Activated CD8-positive, alpha-beta T cell treated with anti-CD3 and anti-CD28 coated beads, Interleukin-2, amount 10 ng/mL, durations not matched to agents 7 days and 5 days (primary cell): ENCODE results near the gene NPTXR. TPM values are rescaled to one million over a fixed set of nuclear protein-coding genes. Genes with fewer than 3 reads are reported as not detected.

Experiments used
- ATAC-seq: fragments of 150-1000 bp; cut with Tn5 transposase; one replicate; pipeline ENCODE4 v1.10.0; 2021; ENCODE audit warnings: moderate library complexity
- CTCF ChIA-PET: fragments of 350-600 bp; sonication (Branson Sonifier 250); formaldehyde crosslinking; loops from one replicate; lab custom pipeline; 2021; ENCODE audit warnings: antibody characterized with exemption; lab: Charles Lee
- POLR2A ChIA-PET: fragments of 350-600 bp; sonication (Branson Sonifier 250); formaldehyde crosslinking; loops from one replicate; lab custom pipeline; 2021; ENCODE audit warnings: antibody characterized with exemption; lab: Charles Lee
- DNase-seq: peaks from one replicate; pipeline ENCODE4 v3.0.0-alpha.2; 2020
- H3K27ac Mint-ChIP-seq: one replicate; pipeline ENCODE4 v1.8.0; 2021; ENCODE audit warnings: mild to moderate bottlenecking, mixed read lengths
- H3K27me3 Mint-ChIP-seq: one replicate; pipeline ENCODE4 v1.8.0; 2021; ENCODE audit warnings: low read depth, mixed read lengths
- H3K36me3 Mint-ChIP-seq: one replicate; pipeline ENCODE4 v1.8.0; 2021; ENCODE audit warnings: low read depth, mixed read lengths
- H3K4me1 Mint-ChIP-seq: one replicate; pipeline ENCODE4 v1.8.0; 2021; ENCODE audit warnings: low read depth, mixed read lengths
- H3K4me3 Mint-ChIP-seq: one replicate; pipeline ENCODE4 v1.8.0; 2021; ENCODE audit warnings: mild to moderate bottlenecking, mixed read lengths
- H3K9me3 Mint-ChIP-seq: one replicate; pipeline ENCODE4 v1.8.0; 2022; ENCODE audit warnings: mixed read lengths; ENCODE audit not compliant: insufficient read depth
- total RNA-seq, 2 experiments: library from RNA; stranded (reverse); gene quantifications; one replicate each; pipeline ENCODE4 v1.2.3, GENCODE V29; 2021

NPTXR gene
- total RNA-seq, 2 experiments from 2014 or later = 0.68 to 0.76 TPM

DNA sequence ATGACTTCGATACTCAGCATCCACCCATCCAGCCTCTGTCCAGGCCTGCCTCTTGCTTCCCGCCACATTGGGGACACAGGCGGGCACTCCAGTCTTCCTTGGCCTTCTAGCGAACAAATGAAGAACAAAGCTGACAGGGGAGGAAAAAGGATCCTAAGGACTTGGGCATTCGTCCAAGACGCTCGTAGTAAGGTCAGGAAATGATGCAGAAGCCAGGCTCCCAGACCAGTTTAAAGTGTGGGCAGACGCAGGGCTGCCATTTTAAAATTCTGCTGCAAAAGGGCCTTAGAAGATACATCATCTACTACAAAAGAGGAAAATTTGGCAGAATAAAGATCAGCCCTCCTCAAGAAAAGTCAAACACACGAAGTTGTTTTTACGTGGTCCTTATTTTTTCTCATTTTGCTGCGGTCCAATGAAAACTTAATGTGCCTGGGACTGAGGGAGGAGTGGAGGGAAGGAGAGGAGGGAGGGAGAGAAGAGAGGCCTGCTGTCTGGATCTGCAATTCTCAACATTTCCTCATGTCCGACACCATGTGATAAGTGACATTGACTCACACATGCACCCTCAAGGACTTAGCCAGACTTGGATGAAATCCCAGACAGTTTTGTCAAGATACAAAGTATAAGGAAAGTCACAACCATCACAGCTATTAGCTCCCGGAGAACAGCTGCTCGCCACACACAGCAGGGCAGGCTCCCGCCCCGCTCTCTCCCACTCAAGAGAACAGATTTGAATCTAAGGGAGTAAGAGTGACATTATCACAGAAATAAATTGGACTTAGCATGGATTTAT lies 55.6 kb downstream of the NPTXR start:
- no peak overlapping the region for H3K27ac Mint-ChIP-seq
- ATAC-seq = no peak
- H3K36me3 Mint-ChIP-seq = no peaks in the 10 kb centered on the region
- CTCF ChIA-PET = no interaction called here
- peaks cover 5% of the 10 kb centered on the region for H3K4me1 Mint-ChIP-seq
- H3K9me3 Mint-ChIP-seq = no peaks in the 10 kb centered on the region
- no peak overlapping the region for H3K4me3 Mint-ChIP-seq
- no peak for DNase-seq
- H3K27me3 Mint-ChIP-seq = no peaks in the 10 kb centered on the region
- POLR2A ChIA-PET = no interaction called here

DNA sequence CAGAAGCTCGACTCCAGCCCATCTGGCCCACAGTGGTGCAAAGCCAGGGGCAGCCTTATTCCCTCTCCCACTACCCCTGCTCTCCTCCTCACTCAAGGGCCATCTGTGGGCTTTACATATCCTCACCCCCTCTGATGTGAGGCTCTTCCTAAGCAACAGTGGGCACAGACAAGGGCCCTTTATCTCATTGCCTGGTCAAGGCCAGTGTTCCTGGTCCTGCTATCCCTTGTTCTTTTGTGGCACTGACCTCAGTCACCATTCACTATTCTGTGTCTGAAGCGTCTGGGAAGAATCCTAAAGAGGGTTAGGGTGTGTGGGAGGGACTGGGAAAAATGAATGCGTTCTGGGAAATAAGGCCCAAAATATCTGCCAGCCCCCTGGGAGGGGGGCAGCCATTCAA lies 57.2 kb downstream of the NPTXR start:
- ATAC-seq = no peak
- Mint-ChIP-seq H3K4me3 (no peak overlapping the region), H3K36me3 (no peaks in the 10 kb centered on the region), H3K27me3 (no peaks in the 10 kb centered on the region), H3K9me3 (no peaks in the 10 kb centered on the region), H3K4me1 (peaks cover 3% of the 10 kb centered on the region), H3K27ac (no peak overlapping the region)
- CTCF ChIA-PET = no interaction called here
- POLR2A ChIA-PET = no interaction called here
- DNase-seq = no peak

GRCh38 chr22:38784856-38785255 lies 59.0 kb downstream of the NPTXR start:
- peaks cover 3% of the 10 kb centered on the region for H3K4me1 Mint-ChIP-seq
- no peak overlapping the region for H3K27ac Mint-ChIP-seq
- no peak overlapping the region for H3K4me3 Mint-ChIP-seq
- no peak for DNase-seq
- no peaks in the 10 kb centered on the region for H3K36me3 Mint-ChIP-seq
- no peaks in the 10 kb centered on the region for H3K27me3 Mint-ChIP-seq
- no peaks in the 10 kb centered on the region for H3K9me3 Mint-ChIP-seq
- ChIA-PET CTCF (interaction anchor here (2.2 kb wide), 1 partner anchor 16 kb away, joined by 13 read pairs; no protein-coding TSS in a partner anchor), POLR2A (interaction anchor here (1.2 kb wide), 1 partner anchor 14 kb away, joined by 3 read pairs; no protein-coding TSS in a partner anchor)
- no peak for ATAC-seq

DNA sequence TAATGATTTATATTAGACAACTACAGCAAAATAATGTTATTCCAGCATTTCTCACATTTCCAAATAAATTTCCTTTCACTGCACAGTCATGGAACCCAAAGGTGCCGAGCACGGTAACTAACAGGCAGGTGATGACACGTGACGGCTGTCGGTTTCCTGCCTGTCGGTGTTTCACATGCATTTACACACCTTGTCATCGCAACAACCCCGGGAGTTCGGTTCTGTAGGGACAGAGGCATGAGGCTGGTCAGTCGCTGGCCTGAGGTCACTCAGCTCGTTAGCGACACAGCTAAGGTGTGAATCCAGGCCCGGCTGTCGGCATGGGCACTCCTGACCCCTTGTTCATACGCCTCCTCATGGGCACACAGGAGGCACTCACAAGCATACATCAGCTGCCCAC lies 59.8 kb downstream of the NPTXR start:
- no peak for DNase-seq
- Mint-ChIP-seq H3K4me1 (peaks cover 3% of the 10 kb centered on the region), H3K9me3 (no peaks in the 10 kb centered on the region), H3K4me3 (no peak overlapping the region), H3K36me3 (no peaks in the 10 kb centered on the region), H3K27me3 (no peaks in the 10 kb centered on the region), H3K27ac (no peak overlapping the region)
- POLR2A ChIA-PET = no interaction called here
- no peak for ATAC-seq
- CTCF ChIA-PET = interaction anchor here (1.0 to 2.2 kb wide), 2 partner anchors 15 to 18 kb away, joined by 3 to 13 read pairs; no protein-coding TSS in a partner anchor

- Mint-ChIP-seq H3K36me3 (no peaks in the 10 kb centered on the region), H3K27ac (no peak overlapping the region), H3K9me3 (no peaks in the 10 kb centered on the region), H3K27me3 (no peaks in the 10 kb centered on the region), H3K4me1 (peaks cover 3% of the 10 kb centered on the region), H3K4me3 (no peak overlapping the region)
- ATAC-seq (no peak), DNase-seq (no peak)
- ChIA-PET POLR2A (no interaction called here), CTCF (interaction anchor here (0.9 to 1.0 kb wide), 2 partner anchors 14 to 17 kb away, joined by 3 to 4 read pairs; no protein-coding TSS in a partner anchor)
Measured at GRCh38 chr22:38783095-38783615, 60.7 kb downstream of the NPTXR start.

- peaks cover 3% of the 10 kb centered on the region for H3K4me1 Mint-ChIP-seq
- DNase-seq (no peak), ATAC-seq (no peak)
- no peak overlapping the region for H3K27ac Mint-ChIP-seq
- no peak overlapping the region for H3K4me3 Mint-ChIP-seq
- no peaks in the 10 kb centered on the region for H3K36me3 Mint-ChIP-seq
- POLR2A ChIA-PET = no interaction called here
- no peaks in the 10 kb centered on the region for H3K27me3 Mint-ChIP-seq
- H3K9me3 Mint-ChIP-seq = no peaks in the 10 kb centered on the region
- CTCF ChIA-PET = interaction anchor here (0.9 kb wide), 1 partner anchor 13 kb away, joined by 4 read pairs; no protein-coding TSS in a partner anchor
Measured at GRCh38 chr22:38782402-38783094, 61.3 kb downstream of the NPTXR start.

DNA sequence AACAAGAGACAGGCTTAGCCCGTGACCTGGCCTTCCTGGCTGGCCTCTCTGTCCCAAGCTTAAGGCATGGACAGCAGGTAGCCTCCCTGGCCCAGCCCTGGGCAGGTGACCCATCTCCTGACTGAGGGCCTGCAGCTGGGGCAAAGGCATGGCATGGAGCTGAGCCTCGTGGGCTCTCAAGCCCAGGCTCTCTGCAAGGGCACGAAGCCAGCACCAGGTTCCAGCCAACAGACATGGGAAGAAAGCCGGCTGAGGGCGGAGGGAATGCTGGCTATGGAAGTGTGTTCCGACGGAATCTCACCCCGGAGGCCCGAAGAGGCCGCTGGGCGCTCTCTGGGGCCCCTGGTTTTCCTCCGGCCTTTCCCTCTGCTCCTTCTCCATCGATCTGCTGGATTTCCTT lies 62.8 kb downstream of the NPTXR start:
- ATAC-seq = no peak
- no peaks in the 10 kb centered on the region for H3K36me3 Mint-ChIP-seq
- H3K4me3 Mint-ChIP-seq = no peak overlapping the region

GRCh38 chr22:38777087-38777671 lies 66.6 kb downstream of the NPTXR start:
- H3K36me3 Mint-ChIP-seq = no peaks in the 10 kb centered on the region
- H3K4me3 Mint-ChIP-seq = no peak overlapping the region
- no peaks in the 10 kb centered on the region for H3K9me3 Mint-ChIP-seq
- ATAC-seq (no peak), DNase-seq (no peak)
- ChIA-PET CTCF (no interaction called here), POLR2A (no interaction called here)
- H3K4me1 Mint-ChIP-seq = peaks cover 10% of the 10 kb centered on the region
- no peak overlapping the region for H3K27ac Mint-ChIP-seq
- no peaks in the 10 kb centered on the region for H3K27me3 Mint-ChIP-seq

More for the DNA sequence above, 62.8 kb downstream of the NPTXR start:
- H3K9me3 Mint-ChIP-seq = no peaks in the 10 kb centered on the region
- peaks cover 3% of the 10 kb centered on the region for H3K4me1 Mint-ChIP-seq
- no peak for DNase-seq
- CTCF ChIA-PET = no interaction called here
- POLR2A ChIA-PET = no interaction called here
- no peaks in the 10 kb centered on the region for H3K27me3 Mint-ChIP-seq
- no peak overlapping the region for H3K27ac Mint-ChIP-seq

DNA sequence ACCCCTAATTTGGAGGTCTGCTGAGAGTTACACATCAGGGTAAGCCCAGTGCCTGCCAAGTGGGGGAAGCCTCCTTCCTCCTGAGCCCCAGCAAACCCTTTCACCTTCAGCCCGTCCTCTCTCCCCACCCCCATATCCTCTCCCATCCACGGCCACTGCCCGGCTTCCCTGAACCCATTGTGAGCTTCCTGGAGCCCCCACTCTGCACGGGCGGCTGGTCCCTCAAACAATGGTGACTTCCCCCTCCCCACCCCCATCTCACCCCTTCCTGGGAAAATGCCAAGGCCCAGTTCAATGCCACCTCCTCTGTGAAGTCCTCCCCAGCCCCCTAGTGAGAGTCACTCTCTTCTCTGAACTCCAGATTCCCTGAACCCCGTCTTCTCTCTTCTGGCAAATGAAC lies 67.7 kb downstream of the NPTXR start:
- no peaks in the 10 kb centered on the region for H3K27me3 Mint-ChIP-seq
- no peak for ATAC-seq
- POLR2A ChIA-PET = no interaction called here
- no peak overlapping the region for H3K27ac Mint-ChIP-seq
- H3K9me3 Mint-ChIP-seq = no peaks in the 10 kb centered on the region
- H3K36me3 Mint-ChIP-seq = no peaks in the 10 kb centered on the region
- peaks cover 9% of the 10 kb centered on the region for H3K4me1 Mint-ChIP-seq
- DNase-seq = no peak
- no peak overlapping the region for H3K4me3 Mint-ChIP-seq
- CTCF ChIA-PET = interaction anchor here (2.3 kb wide), 1 partner anchor 10 kb away, joined by 8 read pairs; no protein-coding TSS in a partner anchor

DNA sequence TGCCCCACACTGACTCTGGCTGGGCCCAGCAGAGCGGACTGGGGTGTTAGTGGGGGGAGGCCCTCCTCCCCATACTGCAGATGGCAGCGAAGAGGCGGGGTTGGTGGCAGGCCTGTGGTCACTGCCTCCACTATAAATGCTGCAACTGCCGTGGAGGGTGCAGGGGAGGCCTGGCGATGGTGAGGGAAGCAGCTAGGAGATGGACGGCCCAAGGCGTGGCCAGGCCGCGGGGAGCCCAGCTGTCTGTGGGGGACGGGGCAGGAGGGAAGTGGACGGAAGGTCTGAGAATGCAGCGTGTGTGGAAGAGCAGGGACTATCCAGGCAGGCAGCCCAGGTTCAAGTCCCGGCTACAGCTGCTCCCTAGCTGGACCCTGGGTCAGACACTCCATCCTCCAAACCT lies 68.2 kb downstream of the NPTXR start:
- CTCF ChIA-PET = interaction anchor here (2.3 kb wide), 1 partner anchor 10 kb away, joined by 8 read pairs; no protein-coding TSS in a partner anchor
- H3K27ac Mint-ChIP-seq = no peak overlapping the region
- no peak for DNase-seq
- H3K27me3 Mint-ChIP-seq = no peaks in the 10 kb centered on the region
- peaks cover 9% of the 10 kb centered on the region for H3K4me1 Mint-ChIP-seq
- H3K4me3 Mint-ChIP-seq = no peak overlapping the region
- POLR2A ChIA-PET = no interaction called here
- H3K36me3 Mint-ChIP-seq = no peaks in the 10 kb centered on the region
- H3K9me3 Mint-ChIP-seq = no peaks in the 10 kb centered on the region
- no peak for ATAC-seq

GRCh38 chr22:38774496-38775166 lies 69.2 kb downstream of the NPTXR start:
- POLR2A ChIA-PET = no interaction called here
- H3K9me3 Mint-ChIP-seq = no peaks in the 10 kb centered on the region
- no peak overlapping the region for H3K4me3 Mint-ChIP-seq
- peaks cover 9% of the 10 kb centered on the region for H3K4me1 Mint-ChIP-seq
- no peaks in the 10 kb centered on the region for H3K36me3 Mint-ChIP-seq
- H3K27ac Mint-ChIP-seq = no peak overlapping the region
- CTCF ChIA-PET = interaction anchor here (2.3 kb wide), 1 partner anchor 9 kb away, joined by 8 read pairs; no protein-coding TSS in a partner anchor
- no peaks in the 10 kb centered on the region for H3K27me3 Mint-ChIP-seq
- no peak for ATAC-seq
- DNase-seq = no peak
